GM12892 (cell line): ENCODE data around the gene COL6A5.

Source experiments
- POLR2A ChIP-seq: IDR thresholded peaks from 2 replicates; pipeline ENCODE4 v1.6.1; 2011; ENCODE audit warnings: low read depth, low read length, control low read depth
- POLR2AphosphoS5 ChIP-seq: IDR thresholded peaks from 2 replicates; pipeline ENCODE4 v1.6.1; 2011; ENCODE audit warnings: low read depth, low read length, control low read depth

DNA sequence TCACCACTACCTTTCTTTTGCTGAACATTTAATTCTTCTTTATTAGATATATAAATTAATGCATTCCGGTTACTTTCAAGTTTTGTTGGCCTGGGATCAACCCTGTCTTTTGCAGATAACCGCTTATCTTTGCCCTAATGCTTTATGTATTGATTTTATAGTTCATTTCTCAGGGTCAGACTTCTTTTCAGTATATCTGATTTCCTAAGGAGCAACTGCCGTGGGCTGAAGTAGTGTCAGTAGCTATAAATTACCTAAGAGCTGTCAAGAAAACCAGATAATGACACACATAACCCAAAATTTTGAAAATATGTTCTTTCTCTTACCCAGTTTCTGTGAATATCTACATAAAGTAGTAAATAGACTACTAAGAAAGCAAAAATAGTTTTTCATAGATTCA, 38.0 kb downstream of the COL6A5 start:
- TF ChIP-seq POLR2AphosphoS5 (no peak), POLR2A (no peak)
